ENCODE results near the gene EFNB2.

DNA sequence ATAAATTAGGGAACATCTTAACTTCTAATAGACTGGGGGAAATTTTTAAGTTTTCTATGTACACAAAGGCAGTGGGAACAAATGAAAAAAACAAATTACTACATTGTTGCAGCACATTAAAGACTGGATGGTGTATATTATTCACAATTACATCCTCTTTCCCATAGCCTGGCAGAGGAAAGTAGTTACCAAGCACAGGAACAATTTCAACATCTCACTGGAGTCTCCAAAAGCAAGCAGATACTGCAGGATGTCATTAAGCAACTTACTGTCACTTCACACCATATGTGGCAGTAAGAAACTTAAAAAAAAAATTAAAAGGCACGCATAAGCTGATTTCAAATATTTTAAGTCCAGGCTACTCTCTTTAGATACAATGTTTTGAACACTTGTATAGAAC is 6.4 kb upstream of the EFNB2 start:
- TF ChIP-seq, protein P1, sequence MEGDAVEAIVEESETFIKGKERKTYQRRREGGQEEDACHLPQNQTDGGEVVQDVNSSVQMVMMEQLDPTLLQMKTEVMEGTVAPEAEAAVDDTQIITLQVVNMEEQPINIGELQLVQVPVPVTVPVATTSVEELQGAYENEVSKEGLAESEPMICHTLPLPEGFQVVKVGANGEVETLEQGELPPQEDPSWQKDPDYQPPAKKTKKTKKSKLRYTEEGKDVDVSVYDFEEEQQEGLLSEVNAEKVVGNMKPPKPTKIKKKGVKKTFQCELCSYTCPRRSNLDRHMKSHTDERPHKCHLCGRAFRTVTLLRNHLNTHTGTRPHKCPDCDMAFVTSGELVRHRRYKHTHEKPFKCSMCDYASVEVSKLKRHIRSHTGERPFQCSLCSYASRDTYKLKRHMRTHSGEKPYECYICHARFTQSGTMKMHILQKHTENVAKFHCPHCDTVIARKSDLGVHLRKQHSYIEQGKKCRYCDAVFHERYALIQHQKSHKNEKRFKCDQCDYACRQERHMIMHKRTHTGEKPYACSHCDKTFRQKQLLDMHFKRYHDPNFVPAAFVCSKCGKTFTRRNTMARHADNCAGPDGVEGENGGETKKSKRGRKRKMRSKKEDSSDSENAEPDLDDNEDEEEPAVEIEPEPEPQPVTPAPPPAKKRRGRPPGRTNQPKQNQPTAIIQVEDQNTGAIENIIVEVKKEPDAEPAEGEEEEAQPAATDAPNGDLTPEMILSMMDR (conservative IDR thresholded peaks at IDR 0.05) = no peak
- TF ChIP-seq EZH2 (IDR thresholded peaks at IDR 0.05; ENCODE audit: low read depth) = no peak
